HUDEP-2 (cell line): ENCODE measurements around the gene PRKCD.

Source experiments
- DNase-seq, 76 experiments: peaks; one replicate each; lab custom pipeline; 2025; ENCODE audit not compliant: unreplicated experiment in 76 of 76; lab: John Stamatoyannopoulos, UW

Gene PRKCD

DNA sequence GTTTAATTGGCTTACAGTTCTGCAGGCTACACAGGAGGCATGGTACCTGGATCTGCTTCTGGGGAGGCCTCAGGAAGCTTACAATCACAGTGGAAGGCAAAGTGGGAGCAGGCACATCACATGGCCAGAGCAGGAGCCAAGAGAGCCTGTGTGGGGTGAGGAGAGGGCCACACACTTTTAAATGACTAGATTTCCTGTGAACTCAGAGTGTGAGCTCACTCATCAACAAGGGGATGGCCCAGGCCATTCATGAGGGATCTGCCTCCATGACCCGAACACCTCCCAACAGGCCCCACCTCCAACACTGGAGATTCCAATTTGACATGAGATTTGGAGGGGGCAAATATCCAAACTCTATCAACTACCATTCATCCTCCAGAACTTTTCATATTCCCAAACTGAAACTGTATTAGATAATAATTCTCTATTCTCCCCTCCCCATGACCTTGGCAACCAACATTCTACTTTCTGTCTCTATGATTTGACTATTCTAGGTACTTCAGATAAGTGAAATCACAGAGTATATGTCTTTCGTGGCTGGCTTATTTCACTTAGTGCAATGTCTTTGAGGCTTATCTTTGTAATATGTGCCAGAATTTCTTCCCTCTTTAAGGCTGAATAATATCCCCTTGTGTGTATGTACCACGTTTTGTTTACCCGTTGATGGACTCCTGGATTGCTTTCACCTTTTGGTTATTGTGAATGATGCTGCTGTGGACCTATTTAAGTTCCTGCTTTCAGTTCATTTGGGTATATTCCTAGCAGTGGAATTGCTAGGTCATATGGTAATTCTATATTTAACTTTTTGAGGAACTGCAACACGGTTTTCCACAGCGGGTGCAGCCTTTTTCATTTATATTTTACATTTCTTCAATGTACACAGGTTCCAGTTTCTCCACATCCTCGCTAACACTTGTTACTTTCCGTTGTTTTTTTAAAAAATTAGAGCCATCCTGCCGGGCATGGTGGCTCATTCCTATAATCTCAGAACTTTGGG is 51.0 kb downstream of the PRKCD start:
- DNase-seq: no peak

- DNase-seq: no peak
Observed at GRCh38 chr3:53213276-53213675, 52.3 kb downstream of the PRKCD start.

GRCh38 chr3:53215816-53216215 is 54.8 kb downstream of the PRKCD start:
- DNase-seq: no peak

DNA sequence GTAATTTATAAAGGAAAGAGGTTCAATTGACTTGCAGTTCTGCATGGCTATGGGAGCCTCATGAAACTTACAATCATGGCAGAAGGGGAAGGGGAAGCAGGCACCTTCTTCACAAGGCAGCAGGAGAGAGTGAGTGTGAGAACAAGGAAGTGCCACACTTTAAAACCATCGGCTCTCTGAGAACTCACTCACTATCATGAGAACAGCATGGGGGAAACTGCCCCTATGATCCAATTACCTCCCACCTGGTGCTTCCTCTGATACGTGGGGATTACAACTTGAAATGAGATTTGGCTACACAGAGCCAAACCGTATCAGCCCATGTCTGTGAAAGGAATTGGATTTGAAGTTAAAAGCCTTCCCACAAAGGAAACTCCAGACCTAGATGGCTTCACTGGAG is 55.7 kb downstream of the PRKCD start:
- DNase-seq: no peak

- no peak for DNase-seq
Observed at GRCh38 chr3:53217175-53217574, 56.2 kb downstream of the PRKCD start.

GRCh38 chr3:53218131-53218530 is 57.1 kb downstream of the PRKCD start:
- no peak for DNase-seq

DNA sequence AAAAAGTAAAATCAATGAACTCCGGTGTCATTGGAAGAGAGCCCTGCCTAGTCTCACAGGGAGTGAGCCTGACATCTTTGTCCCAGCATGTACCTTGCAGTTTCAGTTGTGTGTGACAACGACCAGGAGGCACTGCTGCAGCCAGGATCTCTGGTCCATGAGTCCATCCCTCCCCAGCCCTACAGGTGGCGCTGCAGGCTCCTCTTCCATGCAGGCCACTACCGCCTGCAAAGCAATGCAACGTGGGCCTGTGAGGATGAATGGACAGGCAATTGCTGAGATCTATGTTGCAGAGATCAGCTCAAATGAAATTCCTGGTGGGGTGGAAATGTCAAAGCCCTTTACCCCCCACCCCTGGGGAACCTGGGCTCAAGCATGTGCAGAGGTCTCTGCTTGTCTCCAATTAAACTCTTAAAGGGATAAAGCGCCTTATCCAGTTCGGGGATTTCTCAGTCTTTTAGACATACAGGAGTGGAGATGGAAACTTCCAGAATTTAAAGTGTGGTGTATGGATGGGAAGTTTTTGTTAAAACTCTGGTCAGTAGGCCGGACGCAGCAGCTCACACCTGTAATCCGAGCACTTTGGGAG is 59.0 kb downstream of the PRKCD start:
- DNase-seq: peak in 74 of 76 experiments; percentile 6 to 90 (median 71)

- DNase-seq: no peak
Observed at GRCh38 chr3:53221345-53221744, 60.3 kb downstream of the PRKCD start.

DNA sequence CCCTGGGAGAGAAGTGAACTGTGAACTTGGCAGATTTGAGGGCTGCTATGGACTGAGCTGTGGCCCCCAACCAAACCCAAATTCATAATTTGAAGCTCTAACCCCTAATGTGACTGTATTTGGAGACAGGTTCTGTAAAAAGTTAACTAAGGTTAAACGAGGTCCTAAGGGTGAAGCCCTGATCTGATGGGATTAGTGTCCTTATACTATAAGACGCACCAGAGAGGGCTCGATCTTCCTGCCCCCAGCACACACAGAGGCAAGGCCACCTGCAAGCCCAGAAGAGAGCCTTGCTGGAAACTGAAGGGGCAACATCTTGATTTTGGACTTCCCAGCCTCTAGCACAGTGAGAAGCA is 60.8 kb downstream of the PRKCD start:
- no peak for DNase-seq

- no peak for DNase-seq
Observed at GRCh38 chr3:53222183-53222901, 61.3 kb downstream of the PRKCD start.

DNA sequence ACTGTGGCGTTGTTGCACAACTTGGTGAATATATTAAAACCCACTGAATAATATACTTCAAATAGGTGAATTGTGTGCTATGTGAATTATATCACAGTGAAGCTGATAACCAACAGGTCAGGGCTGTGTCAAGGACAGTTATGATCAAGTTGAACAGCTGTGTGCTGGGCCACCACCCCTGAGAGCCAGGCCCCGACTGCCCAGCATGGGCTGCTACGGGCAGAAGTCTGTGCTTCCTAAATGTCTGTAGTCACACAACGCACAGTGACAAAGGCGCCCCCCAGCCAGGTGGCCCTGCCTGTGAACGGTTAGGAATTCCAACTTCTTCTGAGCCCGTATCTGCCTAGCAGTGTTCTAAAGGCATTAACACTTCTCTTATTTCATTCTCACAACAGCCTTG is 62.0 kb downstream of the PRKCD start:
- DNase-seq: no peak

DNA sequence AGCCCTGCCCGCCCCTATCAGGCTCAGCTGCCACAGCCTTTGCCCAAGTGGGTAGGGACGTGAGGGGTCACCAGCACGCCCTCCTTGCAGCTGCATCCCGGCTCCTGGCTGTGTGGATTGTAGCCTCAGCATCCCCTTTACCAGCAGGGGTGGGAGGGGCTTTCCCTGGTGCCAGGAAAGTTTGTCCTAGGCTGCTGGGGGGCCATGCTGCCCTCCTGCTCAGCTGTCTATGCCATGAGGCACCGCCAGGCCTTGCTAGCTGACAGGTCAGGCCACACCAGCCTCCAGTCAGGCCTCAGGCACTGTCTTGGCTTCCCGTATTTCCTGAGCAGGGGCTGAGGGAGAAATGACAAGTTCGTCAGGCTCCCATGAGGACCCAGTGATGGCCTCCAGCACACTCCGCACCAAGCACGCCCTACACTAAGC is 62.5 kb downstream of the PRKCD start:
- DNase-seq: no peak

DNA sequence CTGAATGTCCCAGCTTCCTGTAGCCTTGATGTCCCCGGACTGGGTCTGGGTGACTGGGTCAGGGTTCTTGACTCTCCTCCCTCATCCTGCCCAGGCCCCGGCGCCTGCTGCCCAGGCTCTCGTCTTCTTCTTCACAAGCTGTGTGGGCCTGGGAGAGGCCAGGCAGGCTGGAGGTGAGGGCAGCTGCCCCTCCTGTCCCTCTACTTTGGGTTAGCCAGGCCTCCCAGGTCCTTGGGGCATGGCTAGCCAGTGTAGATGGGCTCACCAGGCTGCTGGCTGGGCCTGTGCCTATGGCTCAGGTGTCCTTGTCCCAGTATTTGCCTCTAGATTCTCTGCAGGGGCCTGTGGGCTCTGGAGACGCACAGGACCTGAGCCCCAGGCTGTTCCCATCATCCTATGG is 63.0 kb downstream of the PRKCD start:
- no peak for DNase-seq

DNA sequence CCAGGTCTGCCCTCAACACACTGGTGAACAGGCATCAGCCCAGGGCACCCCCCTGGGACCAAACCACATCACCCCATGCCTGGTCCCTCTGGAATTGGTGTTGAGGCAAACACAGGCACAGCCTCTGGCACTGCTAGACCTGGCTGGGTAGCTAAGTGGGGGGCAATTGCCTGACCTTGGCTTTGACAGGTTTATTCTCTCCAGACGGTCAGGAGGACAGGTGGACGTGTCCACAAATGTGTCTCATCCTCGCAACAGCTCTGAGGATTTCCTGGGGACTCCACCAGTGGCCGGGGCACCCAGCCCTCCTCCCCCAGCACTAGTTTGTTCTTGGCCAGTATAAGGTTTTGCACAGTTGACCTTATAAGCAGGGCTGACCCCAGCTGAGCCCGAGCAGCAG is 63.5 kb downstream of the PRKCD start:
- DNase-seq: no peak

- DNase-seq: no peak
Observed at GRCh38 chr3:53225181-53225580, 64.2 kb downstream of the PRKCD start.

GRCh38 chr3:53225651-53226050 is 64.6 kb downstream of the PRKCD start:
- no peak for DNase-seq

DNA sequence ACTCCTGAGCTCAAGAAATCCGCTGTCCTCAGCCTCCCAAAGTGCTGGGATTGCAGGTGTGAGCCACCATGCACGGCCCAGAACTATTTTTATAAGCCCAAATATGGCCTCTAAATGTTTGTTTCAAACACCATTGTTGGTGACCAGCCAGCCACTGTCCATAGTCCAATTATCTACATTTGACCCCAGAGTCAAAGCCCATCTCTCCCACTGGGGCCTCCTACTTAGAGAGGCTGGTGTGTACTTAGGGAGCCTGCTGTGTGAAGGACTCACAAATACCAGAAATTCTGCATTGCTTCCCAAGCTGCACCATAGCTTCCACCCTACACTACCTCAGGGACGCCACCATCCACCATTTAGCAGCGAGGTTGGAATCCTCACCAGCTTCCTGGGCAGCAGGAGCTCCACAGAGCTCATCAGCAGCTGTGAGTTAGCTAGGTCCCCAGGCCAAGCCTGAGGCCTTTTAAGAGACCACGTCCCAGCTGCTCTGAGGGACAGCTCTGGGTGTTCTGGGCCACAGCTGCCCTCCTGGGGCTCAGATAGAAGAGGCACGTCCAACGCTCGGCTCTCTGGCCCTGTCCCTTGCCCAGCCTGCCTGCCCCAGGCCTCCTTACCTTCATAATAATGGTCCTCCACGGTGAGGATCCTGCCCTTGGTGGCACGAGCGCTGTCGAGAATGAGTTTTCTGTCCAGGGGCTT is 65.3 kb downstream of the PRKCD start:
- no peak for DNase-seq

DNA sequence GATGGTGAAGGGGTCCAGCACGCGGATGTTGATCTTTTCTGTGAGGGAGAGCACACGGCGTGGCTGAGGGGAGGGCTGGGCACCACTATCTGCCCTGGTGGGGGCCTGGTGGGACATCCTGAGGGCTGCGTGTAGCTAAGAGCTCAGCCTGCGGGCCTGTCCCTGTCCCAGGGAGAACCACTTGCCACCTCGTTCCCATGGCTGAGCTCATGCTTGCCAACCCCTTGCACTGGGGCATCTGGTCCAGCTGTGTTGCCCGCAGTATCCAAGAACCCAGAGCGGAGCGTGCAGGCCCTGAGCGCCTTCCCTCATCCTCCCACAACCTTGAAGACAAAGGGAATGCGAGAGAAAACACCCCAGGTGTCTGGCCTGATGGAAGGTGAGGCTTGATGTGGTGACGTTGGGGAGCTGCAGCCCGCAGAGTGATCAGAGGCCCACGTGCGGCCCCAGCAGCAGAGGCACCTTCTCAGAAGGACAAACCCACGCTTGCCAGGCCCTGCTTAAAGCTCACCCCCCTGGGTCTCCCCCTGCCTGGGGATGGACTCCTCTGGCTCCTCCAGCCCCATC is 65.9 kb downstream of the PRKCD start:
- DNase-seq: no peak

DNA sequence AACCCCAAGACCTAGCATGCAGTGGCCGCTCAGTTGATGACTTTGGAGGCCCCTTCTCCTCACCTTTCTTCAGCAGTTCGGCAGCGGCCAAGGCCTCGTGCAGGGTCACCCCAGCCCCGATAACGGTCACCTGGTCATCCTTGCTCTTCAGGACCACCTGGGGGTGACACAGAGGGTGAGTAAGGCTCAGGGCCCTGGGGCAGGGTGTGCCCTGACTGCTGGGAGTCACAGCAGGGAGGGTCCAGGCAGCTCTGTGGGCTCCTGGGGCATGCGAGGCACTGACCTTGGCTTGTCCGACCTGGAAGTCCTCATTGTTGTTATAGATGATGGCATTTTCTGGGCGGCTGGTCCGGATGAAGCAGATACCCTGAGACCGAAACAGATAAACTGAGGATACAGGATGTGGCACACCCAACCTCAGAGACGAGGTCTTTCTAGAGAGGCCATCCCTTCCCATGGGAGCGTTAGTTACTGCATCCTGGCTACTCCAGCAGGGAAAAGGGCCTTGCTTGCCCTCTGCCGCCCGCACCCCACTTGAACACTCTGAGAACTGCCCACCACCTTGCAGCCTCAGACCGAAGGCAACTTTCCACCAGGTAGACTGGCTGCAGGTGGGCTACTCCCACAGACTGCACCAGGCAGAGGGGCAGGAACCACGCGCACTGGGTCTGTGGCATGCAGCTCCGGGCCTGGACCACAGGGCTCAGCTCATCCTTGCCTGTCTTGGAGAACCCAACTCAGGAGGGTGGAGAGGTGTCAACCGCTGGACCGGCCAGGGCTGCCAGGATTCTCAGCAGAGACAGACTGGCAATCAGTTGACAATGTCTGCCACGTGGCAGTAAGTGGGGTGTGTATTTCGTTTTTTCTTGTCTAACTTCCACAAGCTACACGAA is 67.2 kb downstream of the PRKCD start:
- no peak for DNase-seq

- DNase-seq: no peak
Observed at GRCh38 chr3:53229171-53229570, 68.2 kb downstream of the PRKCD start.
